ENCODE data around the gene WNT5B. TPM values are rescaled to one million over a fixed set of nuclear protein-coding genes. Genes with fewer than 3 reads are reported as not detected.

The WNT5B gene
- total and polyA plus RNA-seq, 9 of the 15 experiments (the other 6 are each of a cell fraction or from before 2014, with no cell fraction given) = 0.42 to 16.8 (median 5.4) TPM

DNA sequence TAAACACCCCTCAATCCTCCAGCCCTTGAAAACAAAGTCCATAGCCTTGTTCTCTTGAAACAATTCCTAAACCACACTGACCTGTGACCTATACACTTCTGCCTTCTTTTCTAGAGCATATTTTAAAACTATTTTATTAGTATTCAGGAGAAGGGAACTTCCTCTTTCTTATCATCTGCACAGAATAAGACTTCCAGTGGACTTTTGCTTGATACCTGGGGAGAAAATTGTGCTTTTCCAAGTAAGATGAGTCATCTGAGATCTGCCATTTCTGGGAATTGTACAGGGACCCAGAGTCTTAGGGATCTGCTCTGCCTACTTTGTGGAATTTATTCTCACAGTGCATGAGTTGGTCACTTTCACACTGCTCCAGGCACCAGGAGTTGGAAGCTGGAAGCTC is 10.5 kb upstream of the WNT5B start (continued):
- TF ChIP-seq, protein P1, sequence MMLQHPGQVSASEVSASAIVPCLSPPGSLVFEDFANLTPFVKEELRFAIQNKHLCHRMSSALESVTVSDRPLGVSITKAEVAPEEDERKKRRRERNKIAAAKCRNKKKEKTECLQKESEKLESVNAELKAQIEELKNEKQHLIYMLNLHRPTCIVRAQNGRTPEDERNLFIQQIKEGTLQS (IDR thresholded peaks at IDR 0.05) = peak; percentile 80
- TF ChIP-seq, protein P1 (CRISPR knock-in tag; conservative IDR thresholded peaks at IDR 0.05) = no peak
- TF ChIP-seq JUN (IDR thresholded peaks at IDR 0.05; ENCODE audit: borderline replicate concordance, low read depth, low read length) (peak; percentile 70; the same call in 1 of the 2 replicates), JUN (CRISPR knock-in tag; IDR thresholded peaks at IDR 0.05; ENCODE audit: borderline replicate concordance) (no peak), NUFIP1 (IDR thresholded peaks at IDR 0.05; ENCODE audit: partially characterized antibody) (no peak), ARID1B (IDR thresholded peaks at IDR 0.05) (peak; percentile 84), ZNF717 (CRISPR knock-in tag; IDR thresholded peaks at IDR 0.05) (no peak), CTBP1 (IDR thresholded peaks at IDR 0.05; ENCODE audit: borderline replicate concordance) (peak; percentile 68; the same call in 1 of the 2 replicates), SMARCA4 (IDR thresholded peaks at IDR 0.05) (peak; percentile 86), SIRT6 (IDR thresholded peaks at IDR 0.05; ENCODE audit: low read depth, low read length) (no peak), ZNF217 (CRISPR knock-in tag; IDR thresholded peaks at IDR 0.05) (no peak), NR2C1 (IDR thresholded peaks at IDR 0.05) (peak; percentile 65; the same call in 1 of the 2 replicates), NR2C1 (tag; IDR thresholded peaks at IDR 0.05) (peak; percentile 49), DPF2 (IDR thresholded peaks at IDR 0.05) (peak; percentile 70; the same call in 1 of the 2 replicates), ZEB2 (IDR thresholded peaks at IDR 0.05) (peak; percentile 33; the same call in 1 of the 2 replicates), NFE2 (IDR thresholded peaks at IDR 0.05; ENCODE audit: low read depth) (0 out of 2 replicates have a peak, but pooled peaks have one; percentile 16)
- TF ChIP-seq, protein P2, sequence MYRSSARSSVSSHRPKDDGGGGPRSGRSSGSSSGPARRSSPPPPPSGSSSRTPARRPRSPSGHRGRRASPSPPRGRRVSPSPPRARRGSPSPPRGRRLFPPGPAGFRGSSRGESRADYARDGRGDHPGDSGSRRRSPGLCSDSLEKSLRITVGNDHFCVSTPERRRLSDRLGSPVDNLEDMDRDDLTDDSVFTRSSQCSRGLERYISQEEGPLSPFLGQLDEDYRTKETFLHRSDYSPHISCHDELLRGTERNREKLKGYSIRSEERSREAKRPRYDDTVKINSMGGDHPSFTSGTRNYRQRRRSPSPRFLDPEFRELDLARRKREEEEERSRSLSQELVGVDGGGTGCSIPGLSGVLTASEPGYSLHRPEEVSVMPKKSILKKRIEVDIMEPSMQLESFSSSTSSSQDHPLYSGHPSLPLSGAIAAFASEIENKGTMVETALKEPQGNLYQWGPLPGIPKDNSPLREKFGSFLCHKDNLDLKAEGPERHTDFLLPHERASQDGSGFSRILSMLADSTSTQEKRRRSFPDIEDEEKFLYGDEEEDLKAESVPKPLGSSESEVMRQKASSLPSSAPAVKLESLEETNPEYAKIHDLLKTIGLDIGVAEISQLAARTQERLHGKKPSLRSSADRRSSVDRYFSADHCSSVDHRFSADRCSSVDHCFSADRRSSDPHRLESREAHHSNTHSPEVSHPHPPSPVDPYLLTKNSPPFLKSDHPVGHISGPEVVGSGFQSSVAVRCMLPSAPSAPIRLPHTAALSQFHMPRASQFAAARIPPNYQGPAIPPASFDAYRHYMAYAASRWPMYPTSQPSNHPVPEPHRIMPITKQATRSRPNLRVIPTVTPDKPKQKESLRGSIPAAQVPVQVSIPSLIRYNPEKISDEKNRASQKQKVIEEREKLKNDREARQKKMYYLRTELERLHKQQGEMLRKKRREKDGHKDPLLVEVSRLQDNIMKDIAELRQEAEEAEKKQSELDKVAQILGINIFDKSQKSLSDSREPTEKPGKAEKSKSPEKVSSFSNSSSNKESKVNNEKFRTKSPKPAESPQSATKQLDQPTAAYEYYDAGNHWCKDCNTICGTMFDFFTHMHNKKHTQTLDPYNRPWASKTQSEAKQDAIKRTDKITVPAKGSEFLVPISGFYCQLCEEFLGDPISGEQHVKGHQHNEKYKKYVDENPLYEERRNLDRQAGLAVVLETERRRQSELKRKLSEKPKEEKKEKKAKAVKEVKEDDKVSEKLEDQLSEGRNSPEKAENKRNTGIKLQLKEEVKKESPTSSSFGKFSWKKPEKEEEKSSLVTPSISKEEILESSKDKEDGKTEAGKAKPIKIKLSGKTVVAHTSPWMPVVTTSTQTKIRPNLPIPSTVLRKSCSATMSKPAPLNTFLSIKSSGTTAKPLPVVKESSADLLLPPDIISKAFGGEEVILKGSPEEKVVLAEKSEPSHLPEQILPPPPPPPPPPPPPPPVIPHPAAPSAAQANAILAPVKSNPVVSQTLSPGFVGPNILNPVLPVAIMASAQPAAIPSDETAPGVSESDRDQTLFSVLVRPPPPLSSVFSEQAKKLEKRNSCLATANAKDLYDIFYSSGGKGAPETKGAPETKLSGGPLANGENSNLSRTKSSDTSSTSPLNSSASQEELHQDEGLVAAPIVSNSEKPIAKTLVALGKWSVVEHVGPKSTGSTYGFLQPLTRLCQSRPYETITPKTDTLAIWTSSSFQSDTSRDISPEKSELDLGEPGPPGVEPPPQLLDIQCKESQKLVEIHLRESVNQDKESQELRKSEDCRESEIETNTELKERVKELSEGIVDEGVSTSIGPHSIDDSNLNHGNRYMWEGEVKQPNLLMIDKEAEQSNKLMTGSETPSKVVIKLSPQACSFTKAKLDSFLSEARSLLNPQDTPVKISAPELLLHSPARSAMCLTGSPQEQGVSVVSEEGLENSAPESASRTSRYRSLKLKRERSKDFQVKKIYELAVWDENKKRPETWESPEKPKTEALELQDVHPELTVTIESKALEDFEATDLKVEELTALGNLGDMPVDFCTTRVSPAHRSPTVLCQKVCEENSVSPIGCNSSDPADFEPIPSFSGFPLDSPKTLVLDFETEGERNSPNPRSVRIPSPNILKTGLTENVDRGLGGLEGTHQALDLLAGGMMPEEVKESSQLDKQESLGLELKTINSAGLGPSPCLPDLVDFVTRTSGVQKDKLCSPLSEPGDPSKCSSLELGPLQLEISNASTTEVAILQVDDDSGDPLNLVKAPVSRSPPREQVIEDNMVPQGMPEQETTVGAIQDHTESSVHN (IDR thresholded peaks at IDR 0.05; ENCODE audit: borderline replicate concordance in 1 of 2, low read depth in 1 of 2) = no peak
- TF ChIP-seq, protein P3, sequence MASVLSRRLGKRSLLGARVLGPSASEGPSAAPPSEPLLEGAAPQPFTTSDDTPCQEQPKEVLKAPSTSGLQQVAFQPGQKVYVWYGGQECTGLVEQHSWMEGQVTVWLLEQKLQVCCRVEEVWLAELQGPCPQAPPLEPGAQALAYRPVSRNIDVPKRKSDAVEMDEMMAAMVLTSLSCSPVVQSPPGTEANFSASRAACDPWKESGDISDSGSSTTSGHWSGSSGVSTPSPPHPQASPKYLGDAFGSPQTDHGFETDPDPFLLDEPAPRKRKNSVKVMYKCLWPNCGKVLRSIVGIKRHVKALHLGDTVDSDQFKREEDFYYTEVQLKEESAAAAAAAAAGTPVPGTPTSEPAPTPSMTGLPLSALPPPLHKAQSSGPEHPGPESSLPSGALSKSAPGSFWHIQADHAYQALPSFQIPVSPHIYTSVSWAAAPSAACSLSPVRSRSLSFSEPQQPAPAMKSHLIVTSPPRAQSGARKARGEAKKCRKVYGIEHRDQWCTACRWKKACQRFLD (CRISPR knock-in tag; IDR thresholded peaks at IDR 0.05) = no peak
- TF ChIP-seq, protein P4, sequence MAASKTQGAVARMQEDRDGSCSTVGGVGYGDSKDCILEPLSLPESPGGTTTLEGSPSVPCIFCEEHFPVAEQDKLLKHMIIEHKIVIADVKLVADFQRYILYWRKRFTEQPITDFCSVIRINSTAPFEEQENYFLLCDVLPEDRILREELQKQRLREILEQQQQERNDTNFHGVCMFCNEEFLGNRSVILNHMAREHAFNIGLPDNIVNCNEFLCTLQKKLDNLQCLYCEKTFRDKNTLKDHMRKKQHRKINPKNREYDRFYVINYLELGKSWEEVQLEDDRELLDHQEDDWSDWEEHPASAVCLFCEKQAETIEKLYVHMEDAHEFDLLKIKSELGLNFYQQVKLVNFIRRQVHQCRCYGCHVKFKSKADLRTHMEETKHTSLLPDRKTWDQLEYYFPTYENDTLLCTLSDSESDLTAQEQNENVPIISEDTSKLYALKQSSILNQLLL (CRISPR knock-in tag; IDR thresholded peaks at IDR 0.05; ENCODE audit: borderline replicate concordance) = no peak

Measured in K562 (cell line).